CD4-positive, alpha-beta memory T cell (primary cell): ENCODE data around the gene FOXM1. TPM values are rescaled to one million over a fixed set of nuclear protein-coding genes. Genes with fewer than 3 reads are reported as not detected.
"Not testable (repeated sequence)": the region's sequence is repeated elsewhere in the genome, so short reads cannot be mapped to it uniquely, and the experiment has no call there.

Experiments used
- CTCF ChIA-PET: fragments of 350-600 bp; sonication (Branson Sonifier 250); formaldehyde crosslinking; loops from one replicate; lab custom pipeline; 2021; ENCODE audit warnings: inconsistent platforms; ENCODE audit not compliant: partially characterized antibody; lab: Charles Lee
- POLR2A ChIA-PET: fragments of 350-600 bp; sonication (Branson Sonifier 250); formaldehyde crosslinking; loops from one replicate; lab custom pipeline; 2021; ENCODE audit not compliant: partially characterized antibody; lab: Charles Lee
- DNase-seq, 5 donors: peaks; one replicate each; pipeline versions ENCODE4 v3.0.0 to v3.0.0-alpha.2; 2020 to 2022; ENCODE audit warnings: mixed read lengths in 1 of 5
- H3K27ac ChIP-seq: one replicate; pipeline ENCODE4 v1.7.0; 2013; ENCODE audit warnings: low read depth, low read length
- H3K27me3 ChIP-seq: 2 replicates; pipeline ENCODE4 v1.7.0; 2013; ENCODE audit warnings: mild to moderate bottlenecking, low read length, moderate library complexity; ENCODE audit not compliant: insufficient read depth
- H3K36me3 ChIP-seq: 2 replicates; pipeline ENCODE4 v1.7.0; 2013; ENCODE audit warnings: mild to moderate bottlenecking, low read length, moderate library complexity; ENCODE audit not compliant: insufficient read depth
- H3K4me1 ChIP-seq: 2 replicates; pipeline ENCODE4 v1.7.0; 2013; ENCODE audit warnings: mild to moderate bottlenecking, low read length, moderate library complexity; ENCODE audit not compliant: insufficient read depth
- H3K4me3 ChIP-seq, 2 donors: one replicate each; pipeline ENCODE4 v1.7.0; 2013; ENCODE audit warnings: low read length in 2 of 2, mild to moderate bottlenecking in 1 of 2
- H3K9me3 ChIP-seq, 2 donors: one replicate each; pipeline ENCODE4 v1.7.0; 2013; ENCODE audit warnings: low read length in 2 of 2, control low read depth in 1 of 2; ENCODE audit not compliant: control insufficient read depth in 1 of 2
- H3K27ac Mint-ChIP-seq, 7 donors: one replicate each; pipeline ENCODE4 v1.8.0; 2020 to 2021; ENCODE audit warnings: mixed read lengths in 7 of 7, mild to moderate bottlenecking in 6 of 7, inconsistent platforms in 3 of 7, moderate library complexity in 3 of 7
- H3K27me3 Mint-ChIP-seq, 2 donors: one replicate each; pipeline ENCODE4 v1.8.0; 2020 to 2021; ENCODE audit warnings: mixed read lengths in 2 of 2
- H3K36me3 Mint-ChIP-seq, 2 donors: one replicate each; pipeline ENCODE4 v1.8.0; 2020 to 2021; ENCODE audit warnings: mixed read lengths in 2 of 2, inconsistent platforms in 1 of 2, mild to moderate bottlenecking in 1 of 2
- H3K4me1 Mint-ChIP-seq, 4 donors: one replicate each; pipeline ENCODE4 v1.8.0; 2020 to 2021; ENCODE audit warnings: mixed read lengths in 4 of 4, mild to moderate bottlenecking in 1 of 4
- H3K4me3 Mint-ChIP-seq, 8 donors: one replicate each; pipeline ENCODE4 v1.8.0; 2020 to 2021; ENCODE audit warnings: mixed read lengths in 8 of 8, mild to moderate bottlenecking in 7 of 8, moderate library complexity in 6 of 8, inconsistent platforms in 3 of 8
- H3K9me3 Mint-ChIP-seq, 8 donors: one replicate each; pipeline ENCODE4 v1.8.0; 2020 to 2021; ENCODE audit warnings: mixed read lengths in 8 of 8, mild to moderate bottlenecking in 5 of 8, inconsistent platforms in 3 of 8, moderate library complexity in 1 of 8
- intact Hi-C: fragments of 100-400 bp; cut with micrococcal nuclease; formaldehyde crosslinking; loops from one replicate; pipeline ENCODE4 v1.15.1; 2023
- polyA plus RNA-seq, 2 donors: library from polyadenylated mRNA; unstranded; fragments of 300-500 nt; fragmentation: Illumina TruSeq; gene quantifications; one replicate each; pipeline ENCODE4 v1.2.3, GENCODE V29; 2021
- total RNA-seq, 2 experiments: library from RNA; stranded (reverse); gene quantifications; one replicate each; pipeline ENCODE4 v1.2.3, GENCODE V29; 2021

FOXM1 gene
- total and polyA plus RNA-seq, 4 experiments from 2014 or later, result 0.30 to 0.44 (median 0.30) TPM; not detected in 1

DNA sequence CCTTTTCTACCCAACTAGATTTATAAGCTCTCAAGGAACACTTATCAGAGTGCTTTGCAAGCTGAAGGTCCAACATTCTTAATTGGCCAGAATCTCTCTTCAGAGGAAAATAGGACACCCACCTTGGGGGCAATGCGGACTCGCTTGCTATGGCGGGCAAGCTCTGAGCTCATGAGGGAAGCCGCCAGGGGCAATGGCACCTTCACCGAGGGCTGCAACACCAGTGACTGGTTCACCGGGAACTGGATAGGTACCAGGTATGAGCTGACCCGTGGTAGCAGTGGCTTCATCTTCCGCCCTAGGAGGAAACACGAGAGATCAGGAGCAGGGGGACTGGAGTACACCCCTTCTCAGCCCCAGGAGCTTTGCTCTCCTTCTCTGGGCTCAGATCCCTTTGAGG lies 12.8 kb downstream of the FOXM1 start:
- Histone ChIP-seq H3K36me3 (no peaks in the 10 kb centered on the region), H3K27me3 (no peaks in the 10 kb centered on the region), H3K4me3 (no peak overlapping the region), H3K27ac (no peak overlapping the region), H3K9me3 (no peaks in the 10 kb centered on the region), H3K4me1 (no peaks in the 10 kb centered on the region)
- ChIA-PET POLR2A (no interaction called here), CTCF (interaction anchor here (0.7 to 1.5 kb wide), 3 partner anchors 10 to 24 kb away, joined by 3 to 8 read pairs (median 3); no protein-coding TSS in a partner anchor)
- intact Hi-C loops, result no loop called here
- no peak overlapping the region for H3K4me3 Mint-ChIP-seq
- H3K9me3 Mint-ChIP-seq, result no peaks in the 10 kb centered on the region
- peak overlapping the region in 1 of 7 donors; percentile 3 for H3K27ac Mint-ChIP-seq
- H3K27me3 Mint-ChIP-seq, result no peaks in the 10 kb centered on the region
- no peak for DNase-seq
- H3K36me3 Mint-ChIP-seq, result no peaks in the 10 kb centered on the region
- peaks cover 2 to 8% (median 6%) of the 10 kb centered on the region in 4 donors for H3K4me1 Mint-ChIP-seq

DNA sequence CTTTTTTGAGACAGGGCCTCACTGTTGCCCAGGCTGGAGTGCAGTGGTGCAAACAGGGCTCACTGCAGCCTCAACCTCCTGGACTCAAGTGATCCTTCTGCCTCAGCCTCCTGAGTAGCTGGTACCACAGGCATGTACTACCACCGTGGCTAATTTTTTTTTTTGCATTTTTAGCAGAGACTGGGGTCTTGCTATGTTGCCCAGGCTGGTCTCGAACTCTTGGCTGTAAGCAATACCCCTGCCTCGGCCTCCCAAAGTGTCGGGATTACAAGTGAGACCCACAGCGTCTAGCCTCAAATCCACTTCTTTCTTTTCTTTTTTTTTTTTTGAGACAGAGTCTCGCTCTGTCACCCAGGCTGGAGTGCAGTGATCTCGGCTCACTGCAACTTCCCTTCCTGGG lies 13.6 kb downstream of the FOXM1 start:
- H3K36me3 ChIP-seq, POLR2A ChIA-PET, H3K27ac Mint-ChIP-seq, H3K27me3 Mint-ChIP-seq, H3K4me3 Mint-ChIP-seq, H3K36me3 Mint-ChIP-seq, DNase-seq, intact Hi-C loops, H3K27me3 ChIP-seq, H3K4me1 ChIP-seq, H3K27ac ChIP-seq, H3K9me3 Mint-ChIP-seq, H3K4me1 Mint-ChIP-seq, H3K4me3 ChIP-seq, H3K9me3 ChIP-seq: not testable (repeated sequence)
- CTCF ChIA-PET, result interaction anchor here (0.9 to 1.5 kb wide), 2 partner anchors 10 to 21 kb away, joined by 3 to 8 read pairs; no protein-coding TSS in a partner anchor

- Mint-ChIP-seq H3K36me3 (peaks cover 2 to 4% of the 10 kb centered on the region in 2 donors), H3K27ac (no peak overlapping the region), H3K27me3 (no peaks in the 10 kb centered on the region), H3K4me3 (no peak overlapping the region), H3K9me3 (no peaks in the 10 kb centered on the region), H3K4me1 (peaks cover 0 to 4% (median under 1%) of the 10 kb centered on the region in 4 donors)
- intact Hi-C loops, result no loop called here
- Histone ChIP-seq H3K4me3 (no peak overlapping the region), H3K27me3 (no peaks in the 10 kb centered on the region), H3K9me3 (no peaks in the 10 kb centered on the region), H3K4me1 (no peaks in the 10 kb centered on the region), H3K27ac (no peak overlapping the region), H3K36me3 (no peaks in the 10 kb centered on the region)
- ChIA-PET CTCF (no interaction called here), POLR2A (no interaction called here)
- no peak for DNase-seq
These were observed 14.1 kb downstream of the FOXM1 start for GRCh38 chr12:2862876-2863275.

DNA sequence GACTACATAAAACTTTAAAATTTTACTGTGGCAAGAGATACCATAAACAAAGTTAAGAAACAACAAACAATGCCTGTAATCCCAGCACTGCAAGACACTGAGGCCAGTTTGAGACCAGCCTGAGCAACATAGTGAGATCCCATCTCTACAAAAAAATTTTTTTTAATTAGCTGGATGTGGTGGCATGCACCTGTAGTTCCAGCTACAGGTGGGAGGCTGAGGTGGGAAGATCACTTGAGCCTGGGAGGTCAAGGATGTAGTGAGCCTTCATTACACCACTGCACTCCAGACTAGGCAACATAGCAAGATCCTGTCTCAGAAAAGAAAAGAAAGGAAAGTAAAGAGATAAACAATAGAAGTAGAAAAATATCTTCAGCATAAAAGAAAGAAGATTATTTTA lies 16.8 kb downstream of the FOXM1 start:
- POLR2A ChIA-PET, result interaction anchor here (1.0 kb wide), 1 partner anchor 11 kb away, joined by 3 read pairs; no protein-coding TSS in a partner anchor
- CTCF ChIA-PET, result no interaction called here

GRCh38 chr12:2858944-2859421 lies 18.0 kb downstream of the FOXM1 start:
- Histone ChIP-seq H3K27me3 (no peaks in the 10 kb centered on the region), H3K4me1 (no peaks in the 10 kb centered on the region), H3K9me3 (no peaks in the 10 kb centered on the region), H3K36me3 (no peaks in the 10 kb centered on the region), H3K27ac (no peak overlapping the region), H3K4me3 (no peak overlapping the region)
- Mint-ChIP-seq H3K36me3 (peaks cover 10 to 12% of the 10 kb centered on the region in 2 donors), H3K4me1 (no peaks in the 10 kb centered on the region), H3K4me3 (no peak overlapping the region), H3K27ac (peak overlapping the region in 1 of 7 donors; percentile 65), H3K9me3 (no peaks in the 10 kb centered on the region), H3K27me3 (no peaks in the 10 kb centered on the region)
- no peak for DNase-seq
- CTCF ChIA-PET, result no interaction called here
- POLR2A ChIA-PET, result interaction anchor here (1.2 kb wide), 1 partner anchor 18 kb away, joined by 4 read pairs; the partner anchor contains the start of genes FOXM1 and RHNO1
- intact Hi-C loops, result no loop called here

More for the DNA sequence above, 16.8 kb downstream of the FOXM1 start:
- Mint-ChIP-seq H3K27me3 (no peaks in the 10 kb centered on the region), H3K4me1 (no peaks in the 10 kb centered on the region), H3K4me3 (no peak overlapping the region), H3K9me3 (no peaks in the 10 kb centered on the region), H3K27ac (peak overlapping the region in 2 of 7 donors; percentile 1 to 46), H3K36me3 (peaks cover 9 to 10% of the 10 kb centered on the region in 2 donors)
- Histone ChIP-seq H3K4me3 (no peak overlapping the region), H3K36me3 (no peaks in the 10 kb centered on the region), H3K27me3 (no peaks in the 10 kb centered on the region), H3K27ac (no peak overlapping the region), H3K9me3 (no peaks in the 10 kb centered on the region), H3K4me1 (no peaks in the 10 kb centered on the region)
- DNase-seq, result no peak
- intact Hi-C loops, result no loop called here

GRCh38 chr12:2858334-2858733 lies 18.6 kb downstream of the FOXM1 start:
- no peak for DNase-seq
- H3K4me1 ChIP-seq, result no peaks in the 10 kb centered on the region
- H3K36me3 Mint-ChIP-seq, result peaks cover 10 to 12% of the 10 kb centered on the region in 2 donors
- no peaks in the 10 kb centered on the region for H3K27me3 Mint-ChIP-seq
- POLR2A ChIA-PET, result interaction anchor here (1.2 kb wide), 1 partner anchor 19 kb away, joined by 4 read pairs; the partner anchor contains the start of genes FOXM1 and RHNO1
- H3K4me3 ChIP-seq, result no peak overlapping the region
- no peak overlapping the region for H3K4me3 Mint-ChIP-seq
- H3K27ac ChIP-seq, result no peak overlapping the region
- no peaks in the 10 kb centered on the region for H3K9me3 Mint-ChIP-seq
- no peaks in the 10 kb centered on the region for H3K9me3 ChIP-seq
- CTCF ChIA-PET, result interaction anchor here (0.9 kb wide), 1 partner anchor 215 kb away, joined by 3 read pairs; no protein-coding TSS in a partner anchor
- no peaks in the 10 kb centered on the region for H3K36me3 ChIP-seq
- H3K27me3 ChIP-seq, result no peaks in the 10 kb centered on the region
- intact Hi-C loops, result no loop called here
- peaks cover 0 to 1% (median 0%) of the 10 kb centered on the region in 4 donors for H3K4me1 Mint-ChIP-seq
- peak overlapping the region in 2 of 7 donors; percentile 65 to 71 for H3K27ac Mint-ChIP-seq

DNA sequence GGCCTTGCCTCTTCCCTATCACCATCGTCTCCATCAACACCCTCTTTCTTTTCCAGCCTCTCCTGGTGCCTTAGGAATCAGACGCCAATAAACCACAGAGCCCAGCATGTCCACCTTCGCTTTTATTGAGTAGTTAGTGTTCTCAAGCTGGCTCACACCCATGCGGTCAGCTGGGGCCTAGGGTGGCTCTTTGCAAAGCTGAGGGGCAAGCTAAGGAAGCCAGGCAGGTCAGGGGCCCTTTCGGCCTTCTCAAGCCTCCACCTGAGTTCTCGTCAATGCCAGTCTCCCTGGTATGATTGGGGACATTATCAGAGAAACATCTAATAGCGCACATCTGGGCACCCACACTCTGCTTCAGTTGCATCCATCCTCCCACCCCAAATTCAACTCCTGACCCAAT lies 19.4 kb downstream of the FOXM1 start:
- ChIA-PET CTCF (interaction anchor here (1.1 kb wide), 1 partner anchor 28 kb away, joined by 3 read pairs; no protein-coding TSS in a partner anchor), POLR2A (interaction anchor here (1.2 kb wide), 1 partner anchor 20 kb away, joined by 4 read pairs; the partner anchor contains the start of genes FOXM1 and RHNO1)
- Histone ChIP-seq H3K9me3 (no peaks in the 10 kb centered on the region), H3K4me3 (no peak overlapping the region), H3K27me3 (no peaks in the 10 kb centered on the region), H3K36me3 (no peaks in the 10 kb centered on the region), H3K27ac (no peak overlapping the region), H3K4me1 (no peaks in the 10 kb centered on the region)
- Mint-ChIP-seq H3K9me3 (no peaks in the 10 kb centered on the region), H3K27me3 (no peaks in the 10 kb centered on the region), H3K36me3 (peaks cover 10 to 12% of the 10 kb centered on the region in 2 donors), H3K27ac (no peak overlapping the region), H3K4me1 (peaks cover 0 to 1% (median 0%) of the 10 kb centered on the region in 4 donors), H3K4me3 (no peak overlapping the region)
- no peak for DNase-seq
- intact Hi-C loops, result no loop called here
